Fibroblast of lung (primary cell): Measurements from ENCODE around the gene CCDC183. TPM values are rescaled to one million over a fixed set of nuclear protein-coding genes. Genes with fewer than 3 reads are reported as not detected.
A peak's percentile ranks its signal among the peaks of the same experiment; 100 is the strongest.
"Not testable (repeated sequence)": the region's sequence is repeated elsewhere in the genome, so short reads cannot be mapped to it uniquely, and the experiment has no call there.

Experiments
- DNase-seq, 2 donors: peaks; one replicate each; pipeline versions ENCODE4 v3.0.0 to v3.0.0-alpha.2; 2010; ENCODE audit warnings: low read depth in 2 of 2
- H2AFZ ChIP-seq: 2 replicates; pipeline ENCODE4 v1.5.1; 2012; ENCODE audit warnings: low read length, control low read depth, inconsistent platforms
- H3K27ac ChIP-seq: 2 replicates; pipeline ENCODE4 v1.5.1; 2011; ENCODE audit warnings: low read length, control low read depth; ENCODE audit not compliant: insufficient read depth
- H3K27me3 ChIP-seq: 2 replicates; pipeline ENCODE4 v1.5.1; 2011; ENCODE audit warnings: mild to moderate bottlenecking, low read length; ENCODE audit not compliant: control insufficient read depth, insufficient read depth
- H3K36me3 ChIP-seq: 2 replicates; pipeline ENCODE4 v1.5.1; 2011; ENCODE audit warnings: low read length; ENCODE audit not compliant: control insufficient read depth, insufficient read depth
- H3K4me1 ChIP-seq: 2 replicates; pipeline ENCODE4 v1.5.1; 2011; ENCODE audit warnings: low read length; ENCODE audit not compliant: control insufficient read depth, insufficient read depth; ENCODE audit errors: extremely low read depth
- H3K4me2 ChIP-seq: 2 replicates; pipeline ENCODE4 v1.5.1; 2011; ENCODE audit warnings: low read length, control low read depth; ENCODE audit not compliant: insufficient read depth; ENCODE audit errors: extremely low read depth
- H3K4me3 ChIP-seq, 4 experiments: fragments of 200-600 bp in 1 of 4; sonication (generic) in 1 of 4; replicated peaks in 1 of 4; 2 replicates each; pipeline ENCODE4 v1.5.1; 2011 to 2016; ENCODE audit warnings: low read length in 4 of 4, low read depth in 3 of 4, mild to moderate bottlenecking in 3 of 4, control low read depth in 2 of 4, inconsistent platforms in 1 of 4, mixed read lengths in 1 of 4; ENCODE audit not compliant: insufficient read depth in 1 of 4; ENCODE audit errors: control extremely low read depth in 1 of 4
- H3K79me2 ChIP-seq: 2 replicates; pipeline ENCODE4 v1.5.1; 2012; ENCODE audit warnings: mild to moderate bottlenecking, low read length, inconsistent platforms; ENCODE audit not compliant: control insufficient read depth, insufficient read depth
- H3K9ac ChIP-seq: 2 replicates; pipeline ENCODE4 v1.5.1; 2011; ENCODE audit warnings: mild to moderate bottlenecking, low read length, control low read depth; ENCODE audit not compliant: insufficient read depth
- H3K9me3 ChIP-seq: 2 replicates; pipeline ENCODE4 v1.5.1; 2012; ENCODE audit warnings: low read depth, low read length; ENCODE audit not compliant: control insufficient read depth, insufficient read depth
- H4K20me1 ChIP-seq: 2 replicates; pipeline ENCODE4 v1.5.1; 2011; ENCODE audit warnings: low read length; ENCODE audit not compliant: control insufficient read depth, insufficient read depth; ENCODE audit errors: extremely low read depth
- EZH2 ChIP-seq: IDR thresholded peaks from 2 replicates; pipeline ENCODE4 v1.5.1; 2012; ENCODE audit warnings: low read length, control low read depth, mild to moderate bottlenecking; ENCODE audit errors: missing control alignments
- polyA plus RNA-seq, 2 donors: library from polyadenylated mRNA; depleted of rRNA in 1 of 2; stranded (reverse) in 1 of 2; unstranded in 1 of 2; fragments of >200 nt; gene quantifications; 2 replicates each; pipeline ENCODE4 v1.2.1, GENCODE V29; 2011 to 2012; ENCODE audit warnings: missing spikeins in 1 of 2
- total RNA-seq: library from RNA; depleted of rRNA; stranded (reverse); fragments of >200 nt; gene quantifications from 2 replicates; pipeline ENCODE4 v1.2.1, GENCODE V29; 2014
- TF ChIP-seq, protein P1 (sequence below), 2 donors: IDR thresholded peaks in 1 of 2; conservative IDR thresholded peaks in 1 of 2; 1 replicate in 1 of 2; 2 replicates in 1 of 2; pipeline ENCODE4 v1.5.1; 2011 to 2012; ENCODE audit warnings: low read length in 2 of 2, control low read depth in 1 of 2, inconsistent platforms in 1 of 2, low read depth in 1 of 2, mild to moderate bottlenecking in 1 of 2

CCDC183 gene
- total and polyA plus RNA-seq, 2 donors (not counting 1 experiment from before 2014, with no cell fraction given), result 0.35 to 0.99 TPM

- H4K20me1 ChIP-seq, result no peaks in the 10 kb centered on the region
- no peak overlapping the region for H3K27ac ChIP-seq
- H3K36me3 ChIP-seq, result peaks cover 12% of the 10 kb centered on the region
- H3K4me2 ChIP-seq, result no peak overlapping the region
- no peaks in the 10 kb centered on the region for H3K9me3 ChIP-seq
- TF ChIP-seq, protein P1, sequence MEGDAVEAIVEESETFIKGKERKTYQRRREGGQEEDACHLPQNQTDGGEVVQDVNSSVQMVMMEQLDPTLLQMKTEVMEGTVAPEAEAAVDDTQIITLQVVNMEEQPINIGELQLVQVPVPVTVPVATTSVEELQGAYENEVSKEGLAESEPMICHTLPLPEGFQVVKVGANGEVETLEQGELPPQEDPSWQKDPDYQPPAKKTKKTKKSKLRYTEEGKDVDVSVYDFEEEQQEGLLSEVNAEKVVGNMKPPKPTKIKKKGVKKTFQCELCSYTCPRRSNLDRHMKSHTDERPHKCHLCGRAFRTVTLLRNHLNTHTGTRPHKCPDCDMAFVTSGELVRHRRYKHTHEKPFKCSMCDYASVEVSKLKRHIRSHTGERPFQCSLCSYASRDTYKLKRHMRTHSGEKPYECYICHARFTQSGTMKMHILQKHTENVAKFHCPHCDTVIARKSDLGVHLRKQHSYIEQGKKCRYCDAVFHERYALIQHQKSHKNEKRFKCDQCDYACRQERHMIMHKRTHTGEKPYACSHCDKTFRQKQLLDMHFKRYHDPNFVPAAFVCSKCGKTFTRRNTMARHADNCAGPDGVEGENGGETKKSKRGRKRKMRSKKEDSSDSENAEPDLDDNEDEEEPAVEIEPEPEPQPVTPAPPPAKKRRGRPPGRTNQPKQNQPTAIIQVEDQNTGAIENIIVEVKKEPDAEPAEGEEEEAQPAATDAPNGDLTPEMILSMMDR (conservative IDR thresholded peaks at IDR 0.05 in 1 of 2, IDR thresholded peaks at IDR 0.05 in 1 of 2; ENCODE audit: low read depth in 1 of 2, low read length in 2 of 2), result no peak
- TF ChIP-seq EZH2, result no peak
- H3K79me2 ChIP-seq, result no peaks in the 10 kb centered on the region
- no peak overlapping the region for H2AFZ ChIP-seq
- peaks cover 10% of the 10 kb centered on the region for H3K4me1 ChIP-seq
- H3K9ac ChIP-seq, result no peak overlapping the region
- no peak overlapping the region for H3K4me3 ChIP-seq
- no peak for DNase-seq
- peaks cover 9% of the 10 kb centered on the region for H3K27me3 ChIP-seq
Observed at GRCh38 chr9:136840140-136840876, 44.2 kb downstream of the CCDC183 start.

GRCh38 chr9:136840877-136841645 is 44.9 kb downstream of the CCDC183 start:
- peak; percentile 55 to 58 for DNase-seq
- H3K27ac ChIP-seq, result no peak overlapping the region
- no peaks in the 10 kb centered on the region for H4K20me1 ChIP-seq
- no peaks in the 10 kb centered on the region for H3K9me3 ChIP-seq
- no peak overlapping the region for H3K4me2 ChIP-seq
- peaks cover 16% of the 10 kb centered on the region for H3K27me3 ChIP-seq
- H2AFZ ChIP-seq, result no peak overlapping the region
- H3K4me1 ChIP-seq, result peaks cover 10% of the 10 kb centered on the region
- H3K36me3 ChIP-seq, result peaks cover 12% of the 10 kb centered on the region
- H3K9ac ChIP-seq, result no peak overlapping the region
- H3K79me2 ChIP-seq, result no peaks in the 10 kb centered on the region
- no peak overlapping the region for H3K4me3 ChIP-seq
- no peak for TF ChIP-seq EZH2
- TF ChIP-seq, protein P1 (conservative IDR thresholded peaks at IDR 0.05 in 1 of 2, IDR thresholded peaks at IDR 0.05 in 1 of 2; ENCODE audit: low read depth in 1 of 2, low read length in 2 of 2), result no peak

- H4K20me1 ChIP-seq, DNase-seq, H3K79me2 ChIP-seq, H2AFZ ChIP-seq, H3K4me2 ChIP-seq, H3K27ac ChIP-seq, H3K9ac ChIP-seq, H3K9me3 ChIP-seq: not testable (repeated sequence)
- Histone ChIP-seq H3K4me1 (peaks cover 10% of the 10 kb centered on the region), H3K27me3 (peaks cover 24% of the 10 kb centered on the region), H3K36me3 (peaks cover 10% of the 10 kb centered on the region), H3K4me3 (peak overlapping the region in 2 of 4 experiments; percentile 54 to 64)
Observed at GRCh38 chr9:136841646-136842379, 45.7 kb downstream of the CCDC183 start.
